HepG2 (cell line): ENCODE measurements around the gene VPS37D. TPM values are rescaled to one million over a fixed set of nuclear protein-coding genes. Genes with fewer than 3 reads are reported as not detected.

Source experiments
- CENPT ChIP-seq: sonication (generic); formaldehyde crosslinking; IDR thresholded peaks from 2 replicates; pipeline ENCODE4 v1.8.0; 2022; ENCODE audit warnings: low read depth, mild to moderate bottlenecking, moderate library complexity, missing genetic modification reagents
- IRX3 ChIP-seq: sonication (generic); formaldehyde crosslinking; IDR thresholded peaks from 2 replicates; pipeline ENCODE4 v1.8.1; 2023; ENCODE audit warnings: mild to moderate bottlenecking, low read depth, missing genetic modification reagents, borderline replicate concordance
- MATR3 ChIP-seq: sonication (generic); formaldehyde crosslinking; IDR thresholded peaks from 2 replicates; pipeline ENCODE4 v1.4.0; 2020; ENCODE audit warnings: missing genetic modification reagents
- MIXL1 ChIP-seq: IDR thresholded peaks from 2 replicates; pipeline ENCODE4 v1.6.1; 2016
- MZF1 ChIP-seq: sonication (generic); formaldehyde crosslinking; IDR thresholded peaks from 2 replicates; pipeline ENCODE4 v1.8.1; 2023; ENCODE audit warnings: mild to moderate bottlenecking, missing genetic modification reagents, borderline replicate concordance
- NCOA1 ChIP-seq: sonication (generic); formaldehyde crosslinking; IDR thresholded peaks from 2 replicates; pipeline ENCODE4 v1.9.0; 2021; ENCODE audit warnings: missing genetic modification reagents
- NFE2L1 ChIP-seq: sonication (generic); formaldehyde crosslinking; IDR thresholded peaks from 2 replicates; pipeline ENCODE4 v1.4.0; 2020; ENCODE audit warnings: missing genetic modification reagents, mild to moderate bottlenecking, borderline replicate concordance
- NFKB2 ChIP-seq: sonication (generic); formaldehyde crosslinking; IDR thresholded peaks from 2 replicates; pipeline ENCODE4 v1.4.0; 2020; ENCODE audit warnings: missing genetic modification reagents, borderline replicate concordance
- SAP130 ChIP-seq: IDR thresholded peaks from 2 replicates; pipeline ENCODE4 v1.6.1; 2016; ENCODE audit warnings: low read depth
- SIX4 ChIP-seq: sonication (generic); formaldehyde crosslinking; IDR thresholded peaks from 2 replicates; pipeline ENCODE4 v1.4.0; 2020; ENCODE audit warnings: missing genetic modification reagents
- TBX2 ChIP-seq: sonication (generic); formaldehyde crosslinking; IDR thresholded peaks from 2 replicates; pipeline ENCODE4 v1.5.0; 2020; ENCODE audit warnings: missing genetic modification reagents, mild to moderate bottlenecking, borderline replicate concordance
- TBX3 ChIP-seq: fragments of 450-650 bp; IDR thresholded peaks from 2 replicates; pipeline ENCODE4 v1.6.1; 2017; ENCODE audit warnings: antibody characterized with exemption, mild to moderate bottlenecking, inconsistent platforms, borderline replicate concordance
- THAP11 ChIP-seq: IDR thresholded peaks from 2 replicates; pipeline ENCODE4 v1.6.1; 2016; ENCODE audit warnings: missing biosample characterization, missing genetic modification reagents
- ZNF329 ChIP-seq: sonication (generic); formaldehyde crosslinking; IDR thresholded peaks from 2 replicates; pipeline ENCODE4 v1.9.0; 2021; ENCODE audit warnings: low read depth, mild to moderate bottlenecking, missing genetic modification reagents
- ZNF775 ChIP-seq: sonication (generic); formaldehyde crosslinking; IDR thresholded peaks from 2 replicates; pipeline ENCODE4 v1.4.0; 2020; ENCODE audit warnings: missing genetic modification reagents, mild to moderate bottlenecking, moderate library complexity, borderline replicate concordance
- ZNF780A ChIP-seq: sonication (generic); formaldehyde crosslinking; IDR thresholded peaks from 2 replicates; pipeline ENCODE4 v1.8.0; 2022; ENCODE audit warnings: mild to moderate bottlenecking, missing genetic modification reagents, moderate library complexity
- polyA plus RNA-seq, 8 experiments: library from polyadenylated mRNA; depleted of rRNA in 3 of 8; stranded (reverse) in 7 of 8; unstranded in 1 of 8; fragments of >200 nt; fragmentation: Illumina TruSeq in 4 of 8; extraction: Trizol in 4 of 8; gene quantifications; 2 replicates each; pipeline versions ENCODE4 v1.2.1 to v1.2.3, GENCODE V29; 2011 to 2016; ENCODE audit warnings: low read depth in 4 of 8, missing spikeins in 1 of 8, mixed read lengths in 1 of 8; ENCODE audit not compliant: insufficient read depth in 1 of 8
- total RNA-seq, 5 experiments: library from RNA; depleted of rRNA; stranded (reverse); fragments of >200 nt; fragmentation: Illumina TruSeq; extraction: Trizol; gene quantifications; 2 replicates each; pipeline ENCODE4 v1.2.3, GENCODE V29; 2016; ENCODE audit warnings: low read depth in 1 of 5
- TF ChIP-seq, protein P1 (sequence below): sonication (generic); formaldehyde crosslinking; IDR thresholded peaks from 2 replicates; pipeline ENCODE4 v1.4.0; 2020; ENCODE audit warnings: missing genetic modification reagents, borderline replicate concordance
- TF ChIP-seq, protein P2 (sequence below): sonication (generic); formaldehyde crosslinking; IDR thresholded peaks from 2 replicates; pipeline ENCODE4 v1.8.0; 2022; ENCODE audit warnings: missing genetic modification reagents, mild to moderate bottlenecking, moderate library complexity, borderline replicate concordance
- TF ChIP-seq, protein P3 (sequence below): sonication (generic); formaldehyde crosslinking; IDR thresholded peaks from 2 replicates; pipeline ENCODE4 v1.5.0; 2020; ENCODE audit warnings: missing genetic modification reagents
- TF ChIP-seq, protein P4 (sequence below), 2 experiments: IDR thresholded peaks; 2 replicates each; pipeline ENCODE4 v1.6.1; 2011 to 2012; ENCODE audit warnings: low read length in 2 of 2, borderline replicate concordance in 1 of 2, low read depth in 1 of 2, mild to moderate bottlenecking in 1 of 2, moderate library complexity in 1 of 2

VPS37D gene
- total and polyA plus RNA-seq, 2 of the 13 experiments (the other 11 are each of a cell fraction or from before 2014, with no cell fraction given): 3.8 to 6.3 TPM

DNA sequence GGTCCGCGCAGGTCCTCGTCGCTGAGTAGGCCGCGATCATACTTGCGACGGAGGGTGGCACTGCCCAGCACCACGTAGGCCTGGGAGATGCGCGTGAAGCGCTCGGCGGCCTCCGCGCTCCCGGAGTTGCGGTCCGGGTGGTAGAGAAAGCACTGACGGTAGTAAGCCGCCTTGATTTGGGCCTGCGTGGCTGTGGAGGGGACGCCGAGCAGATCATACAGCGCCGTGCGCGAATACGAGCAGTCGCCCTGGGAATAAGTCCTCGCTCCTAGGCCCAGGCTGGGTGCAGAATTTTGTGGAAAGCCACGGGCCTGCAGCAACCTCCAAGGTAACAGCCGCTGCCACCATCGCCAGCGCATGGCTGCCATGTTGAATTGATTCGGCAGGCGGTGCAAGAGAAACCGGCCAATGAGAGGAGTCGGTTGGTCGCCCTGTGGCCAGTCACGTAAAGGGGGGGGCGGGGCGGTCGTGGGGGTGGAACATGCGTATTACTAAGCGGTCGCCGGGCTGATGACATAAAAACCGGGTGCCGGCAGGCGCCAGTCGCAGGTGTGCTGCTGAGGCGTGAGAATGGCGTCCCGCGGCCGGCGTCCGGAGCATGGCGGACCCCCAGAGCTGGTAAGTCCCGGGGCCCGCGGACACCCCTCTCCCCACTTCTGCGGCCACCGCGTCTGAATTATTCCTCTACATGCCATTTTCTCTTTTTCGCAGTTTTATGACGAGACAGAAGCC lies 15.6 kb downstream of the VPS37D start, which contains the start of the genes BUD23 and DNAJC30 (continued):
- TF ChIP-seq, protein P1, sequence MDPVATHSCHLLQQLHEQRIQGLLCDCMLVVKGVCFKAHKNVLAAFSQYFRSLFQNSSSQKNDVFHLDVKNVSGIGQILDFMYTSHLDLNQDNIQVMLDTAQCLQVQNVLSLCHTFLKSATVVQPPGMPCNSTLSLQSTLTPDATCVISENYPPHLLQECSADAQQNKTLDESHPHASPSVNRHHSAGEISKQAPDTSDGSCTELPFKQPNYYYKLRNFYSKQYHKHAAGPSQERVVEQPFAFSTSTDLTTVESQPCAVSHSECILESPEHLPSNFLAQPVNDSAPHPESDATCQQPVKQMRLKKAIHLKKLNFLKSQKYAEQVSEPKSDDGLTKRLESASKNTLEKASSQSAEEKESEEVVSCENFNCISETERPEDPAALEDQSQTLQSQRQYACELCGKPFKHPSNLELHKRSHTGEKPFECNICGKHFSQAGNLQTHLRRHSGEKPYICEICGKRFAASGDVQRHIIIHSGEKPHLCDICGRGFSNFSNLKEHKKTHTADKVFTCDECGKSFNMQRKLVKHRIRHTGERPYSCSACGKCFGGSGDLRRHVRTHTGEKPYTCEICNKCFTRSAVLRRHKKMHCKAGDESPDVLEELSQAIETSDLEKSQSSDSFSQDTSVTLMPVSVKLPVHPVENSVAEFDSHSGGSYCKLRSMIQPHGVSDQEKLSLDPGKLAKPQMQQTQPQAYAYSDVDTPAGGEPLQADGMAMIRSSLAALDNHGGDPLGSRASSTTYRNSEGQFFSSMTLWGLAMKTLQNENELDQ: no peak
- TF ChIP-seq IRX3 (peak; percentile 75; the same call in 1 of the 2 replicates), TBX2 (CRISPR knock-in tag) (peak; percentile 53), SIX4 (no peak), CENPT (CRISPR knock-in tag) (no peak), SAP130 (CRISPR knock-in tag) (peak; percentile 90), NFKB2 (no peak), NFE2L1 (CRISPR knock-in tag) (no peak), ZNF329 (CRISPR knock-in tag) (peak; percentile 11; the same call in 1 of the 2 replicates), MIXL1 (no peak), NCOA1 (CRISPR knock-in tag) (no peak), ZNF780A (CRISPR knock-in tag) (peak; percentile 61; the same call in 1 of the 2 replicates), ZNF775 (CRISPR knock-in tag) (no peak), MZF1 (CRISPR knock-in tag) (no peak), MATR3 (no peak), TBX3 (peak; percentile 50; the same call in 1 of the 2 replicates), THAP11 (peak; percentile 85)
- TF ChIP-seq, protein P2, sequence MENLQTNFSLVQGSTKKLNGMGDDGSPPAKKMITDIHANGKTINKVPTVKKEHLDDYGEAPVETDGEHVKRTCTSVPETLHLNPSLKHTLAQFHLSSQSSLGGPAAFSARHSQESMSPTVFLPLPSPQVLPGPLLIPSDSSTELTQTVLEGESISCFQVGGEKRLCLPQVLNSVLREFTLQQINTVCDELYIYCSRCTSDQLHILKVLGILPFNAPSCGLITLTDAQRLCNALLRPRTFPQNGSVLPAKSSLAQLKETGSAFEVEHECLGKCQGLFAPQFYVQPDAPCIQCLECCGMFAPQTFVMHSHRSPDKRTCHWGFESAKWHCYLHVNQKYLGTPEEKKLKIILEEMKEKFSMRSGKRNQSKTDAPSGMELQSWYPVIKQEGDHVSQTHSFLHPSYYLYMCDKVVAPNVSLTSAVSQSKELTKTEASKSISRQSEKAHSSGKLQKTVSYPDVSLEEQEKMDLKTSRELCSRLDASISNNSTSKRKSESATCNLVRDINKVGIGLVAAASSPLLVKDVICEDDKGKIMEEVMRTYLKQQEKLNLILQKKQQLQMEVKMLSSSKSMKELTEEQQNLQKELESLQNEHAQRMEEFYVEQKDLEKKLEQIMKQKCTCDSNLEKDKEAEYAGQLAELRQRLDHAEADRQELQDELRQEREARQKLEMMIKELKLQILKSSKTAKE (CRISPR knock-in tag): no peak
- TF ChIP-seq, protein P3, sequence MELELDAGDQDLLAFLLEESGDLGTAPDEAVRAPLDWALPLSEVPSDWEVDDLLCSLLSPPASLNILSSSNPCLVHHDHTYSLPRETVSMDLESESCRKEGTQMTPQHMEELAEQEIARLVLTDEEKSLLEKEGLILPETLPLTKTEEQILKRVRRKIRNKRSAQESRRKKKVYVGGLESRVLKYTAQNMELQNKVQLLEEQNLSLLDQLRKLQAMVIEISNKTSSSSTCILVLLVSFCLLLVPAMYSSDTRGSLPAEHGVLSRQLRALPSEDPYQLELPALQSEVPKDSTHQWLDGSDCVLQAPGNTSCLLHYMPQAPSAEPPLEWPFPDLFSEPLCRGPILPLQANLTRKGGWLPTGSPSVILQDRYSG (CRISPR knock-in tag): 0 out of 2 replicates have a peak, but pooled peaks have one; percentile 70
- TF ChIP-seq, protein P4, sequence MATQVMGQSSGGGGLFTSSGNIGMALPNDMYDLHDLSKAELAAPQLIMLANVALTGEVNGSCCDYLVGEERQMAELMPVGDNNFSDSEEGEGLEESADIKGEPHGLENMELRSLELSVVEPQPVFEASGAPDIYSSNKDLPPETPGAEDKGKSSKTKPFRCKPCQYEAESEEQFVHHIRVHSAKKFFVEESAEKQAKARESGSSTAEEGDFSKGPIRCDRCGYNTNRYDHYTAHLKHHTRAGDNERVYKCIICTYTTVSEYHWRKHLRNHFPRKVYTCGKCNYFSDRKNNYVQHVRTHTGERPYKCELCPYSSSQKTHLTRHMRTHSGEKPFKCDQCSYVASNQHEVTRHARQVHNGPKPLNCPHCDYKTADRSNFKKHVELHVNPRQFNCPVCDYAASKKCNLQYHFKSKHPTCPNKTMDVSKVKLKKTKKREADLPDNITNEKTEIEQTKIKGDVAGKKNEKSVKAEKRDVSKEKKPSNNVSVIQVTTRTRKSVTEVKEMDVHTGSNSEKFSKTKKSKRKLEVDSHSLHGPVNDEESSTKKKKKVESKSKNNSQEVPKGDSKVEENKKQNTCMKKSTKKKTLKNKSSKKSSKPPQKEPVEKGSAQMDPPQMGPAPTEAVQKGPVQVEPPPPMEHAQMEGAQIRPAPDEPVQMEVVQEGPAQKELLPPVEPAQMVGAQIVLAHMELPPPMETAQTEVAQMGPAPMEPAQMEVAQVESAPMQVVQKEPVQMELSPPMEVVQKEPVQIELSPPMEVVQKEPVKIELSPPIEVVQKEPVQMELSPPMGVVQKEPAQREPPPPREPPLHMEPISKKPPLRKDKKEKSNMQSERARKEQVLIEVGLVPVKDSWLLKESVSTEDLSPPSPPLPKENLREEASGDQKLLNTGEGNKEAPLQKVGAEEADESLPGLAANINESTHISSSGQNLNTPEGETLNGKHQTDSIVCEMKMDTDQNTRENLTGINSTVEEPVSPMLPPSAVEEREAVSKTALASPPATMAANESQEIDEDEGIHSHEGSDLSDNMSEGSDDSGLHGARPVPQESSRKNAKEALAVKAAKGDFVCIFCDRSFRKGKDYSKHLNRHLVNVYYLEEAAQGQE (IDR thresholded peaks at IDR 0.05; ENCODE audit: borderline replicate concordance in 1 of 2, low read depth in 1 of 2, low read length in 2 of 2): 0 out of 4 replicates have a peak, but pooled peaks of 1 of the 2 experiments have one; percentile 13
